GM12878 (cell line): ENCODE data around the gene ZBED5. TPM values are rescaled to one million over a fixed set of nuclear protein-coding genes. Genes with fewer than 3 reads are reported as not detected.

Source experiments
- ATAC-seq: fragments of 200-7000 bp; cut with Tn5 transposase; 3 replicates; pipeline ENCODE4 v1.9.1; 2020; ENCODE audit warnings: mild to moderate bottlenecking, moderate library complexity
- BruUV-seq: library from RNA; stranded (reverse); fragments of 400-500 nt; replicated peaks from 2 replicates; lab custom pipeline; 2021; lab: Mats Ljungman, UMichigan
- CTCF ChIA-PET: fragments of 300-600 bp; sonication (Branson Sonifier 250); formaldehyde crosslinking; extraction: SDS; loops from one replicate; lab custom pipeline; 2021; ENCODE audit warnings: inconsistent platforms; lab: Yijun Ruan, JAX
- POLR2A ChIA-PET: fragments of 350-600 bp; formaldehyde crosslinking; extraction: SDS; loops from one replicate; lab custom pipeline; 2021; ENCODE audit warnings: inconsistent platforms; lab: Charles Lee
- RAD21 ChIA-PET: fragments of 300-600 bp; sonication (Branson Sonifier 250); formaldehyde crosslinking; loops from one replicate; lab custom pipeline; 2023; ENCODE audit warnings: antibody characterized with exemption; ENCODE audit not compliant: unreplicated experiment; lab: Charles Lee
- SMC1A ChIA-PET: fragments of 300-600 bp; sonication (Branson Sonifier 250); formaldehyde crosslinking; loops from one replicate; lab custom pipeline; 2023; ENCODE audit not compliant: unreplicated experiment, uncharacterized antibody; lab: Charles Lee
- DNase-seq: peaks from one replicate; pipeline ENCODE4 v3.0.0-alpha.2; 2011; ENCODE audit warnings: low read depth, low spot score
- FAIRE-seq: peaks from 3 replicates; lab custom pipeline; 2011; peaks lifted over from hg19 to GRCh38; lab: Jason Lieb, UNC
- H2AFZ ChIP-seq: 2 replicates; pipeline ENCODE4 v1.6.0; 2011; ENCODE audit warnings: low read depth, low read length, control low read depth; ENCODE audit not compliant: control insufficient read depth
- H3K27ac ChIP-seq: 2 replicates; pipeline ENCODE4 v1.5.1; 2011; ENCODE audit warnings: control low read depth; ENCODE audit not compliant: control insufficient read depth, insufficient read depth
- H3K27me3 ChIP-seq, 2 experiments: replicated peaks in 1 of 2; 2 replicates each; pipeline versions ENCODE4 v1.6.0 to v1.6.1; 2011; ENCODE audit warnings: low read length in 1 of 2; ENCODE audit not compliant: control insufficient read depth in 2 of 2, insufficient read depth in 2 of 2
- H3K36me3 ChIP-seq, 2 experiments: 2 replicates each; pipeline ENCODE4 v1.5.1; 2011; ENCODE audit warnings: low read length in 1 of 2; ENCODE audit not compliant: control insufficient read depth in 2 of 2, insufficient read depth in 2 of 2
- H3K4me1 ChIP-seq: 2 replicates; pipeline ENCODE4 v1.6.1; 2011; ENCODE audit warnings: mild to moderate bottlenecking, low read length, moderate library complexity, mixed read lengths; ENCODE audit not compliant: control insufficient read depth, insufficient read depth
- H3K4me2 ChIP-seq: 2 replicates; pipeline ENCODE4 v1.6.0; 2011; ENCODE audit warnings: control low read depth; ENCODE audit not compliant: control insufficient read depth, insufficient read depth
- H3K4me3 ChIP-seq: fragments of 200-600 bp; sonication (generic); 2 replicates; pipeline ENCODE4 v1.5.1; 2016
- H3K79me2 ChIP-seq: 2 replicates; pipeline ENCODE4 v1.6.0; 2011; ENCODE audit warnings: low read length; ENCODE audit not compliant: control insufficient read depth, insufficient read depth
- H3K9ac ChIP-seq: 2 replicates; pipeline ENCODE4 v1.8.0; 2011; ENCODE audit warnings: low read length, control low read depth, mixed read lengths; ENCODE audit not compliant: control insufficient read depth, insufficient read depth
- H3K9me3 ChIP-seq: replicated peaks from 3 replicates; pipeline ENCODE4 v1.5.1; 2011; ENCODE audit warnings: mild to moderate bottlenecking, low read length; ENCODE audit not compliant: control insufficient read depth, insufficient read depth
- H4K20me1 ChIP-seq: 2 replicates; pipeline ENCODE4 v1.6.0; 2011; ENCODE audit not compliant: control insufficient read depth, insufficient read depth
- ASH2L ChIP-seq: fragments of 300-600, 200-600 bp; sonication (generic); IDR thresholded peaks from 2 replicates; pipeline ENCODE4 v1.6.1; 2017; ENCODE audit warnings: low read depth, mild to moderate bottlenecking, borderline replicate concordance
- CEBPB ChIP-seq, 2 experiments: fragments of 150-350 bp in 1 of 2; IDR thresholded peaks; 2 replicates each; pipeline ENCODE4 v1.6.1; 2012 to 2014; ENCODE audit warnings: low read depth in 2 of 2, low read length in 2 of 2, borderline replicate concordance in 1 of 2, inconsistent platforms in 1 of 2
- GABPA ChIP-seq: IDR thresholded peaks from 2 replicates; pipeline ENCODE4 v1.6.1; 2014; ENCODE audit warnings: antibody characterized with exemption, low read depth, mild to moderate bottlenecking, inconsistent platforms
- IKZF2 ChIP-seq, 2 experiments: fragments of 450-650 bp; IDR thresholded peaks; 2 replicates each; pipeline ENCODE4 v1.6.1; 2017; ENCODE audit warnings: mild to moderate bottlenecking in 2 of 2, moderate library complexity in 2 of 2
- IRF3 ChIP-seq: fragments of 450-650 bp; IDR thresholded peaks from 2 replicates; pipeline ENCODE4 v1.6.1; 2014; ENCODE audit warnings: mild to moderate bottlenecking
- IRF5 ChIP-seq: fragments of 450-650 bp; IDR thresholded peaks from 2 replicates; pipeline ENCODE4 v1.6.1; 2017; ENCODE audit warnings: borderline replicate concordance
- MTA2 ChIP-seq: fragments of 450-650 bp; IDR thresholded peaks from 2 replicates; pipeline ENCODE4 v1.6.1; 2016; ENCODE audit warnings: low read depth, mild to moderate bottlenecking, moderate library complexity
- PML ChIP-seq: IDR thresholded peaks from 2 replicates; pipeline ENCODE4 v1.6.1; 2012; ENCODE audit warnings: low read length, inconsistent platforms
- SIX5 ChIP-seq: IDR thresholded peaks from 2 replicates; pipeline ENCODE4 v1.6.1; 2011; ENCODE audit warnings: mild to moderate bottlenecking, low read depth, low read length, moderate library complexity; ENCODE audit not compliant: severe bottlenecking
- SMARCA5 ChIP-seq: fragments of 450-650 bp; IDR thresholded peaks from 2 replicates; pipeline ENCODE4 v1.6.1; 2017; ENCODE audit warnings: mild to moderate bottlenecking
- SREBF1 ChIP-seq: IDR thresholded peaks from 2 replicates; pipeline ENCODE4 v1.6.1; 2012; ENCODE audit warnings: mild to moderate bottlenecking, low read length
- SRF ChIP-seq, 2 experiments: IDR thresholded peaks; 2 replicates each; pipeline ENCODE4 v1.6.1; 2011; ENCODE audit warnings: low read depth in 2 of 2, low read length in 2 of 2, mild to moderate bottlenecking in 1 of 2, moderate library complexity in 1 of 2
- SUZ12 ChIP-seq: fragments of 200-600 bp; sonication (generic); IDR thresholded peaks from one replicate; pipeline ENCODE4 v1.6.1; 2018; ENCODE audit warnings: antibody characterized with exemption, mild to moderate bottlenecking; ENCODE audit not compliant: unreplicated experiment
- ZNF217 ChIP-seq: fragments of 450-650 bp; IDR thresholded peaks from 2 replicates; pipeline ENCODE4 v1.6.1; 2017; ENCODE audit warnings: antibody characterized with exemption, mild to moderate bottlenecking
- WGBS: methylation state at CpG from one replicate; pipeline ENCODE4 v1.1.6; 2016; ENCODE audit warnings: low lambda C conversion rate; ENCODE audit not compliant: insufficient replicate concordance, insufficient coverage; ENCODE audit errors: missing lambda C conversion rate; 5-methylcytosine and 5-hydroxymethylcytosine counted together
- in situ Hi-C: fragments of 300-500 bp; cut with MboI; formaldehyde crosslinking; loops from 9 replicates; pipeline ENCODE4 v1.14.3; 2018; ENCODE audit warnings: mixed read lengths
- intact Hi-C: fragments of 100-400 bp; cut with micrococcal nuclease; formaldehyde crosslinking; loops from one replicate; pipeline ENCODE4 v1.14.2; 2022; ENCODE audit not compliant: unreplicated experiment
- polyA plus RNA-seq, 11 experiments: library from polyadenylated mRNA; depleted of rRNA in 4 of 11; unstranded in 6 of 11; stranded (reverse) in 5 of 11; fragments of >200 nt; fragmentation: Nextera tagmentation in 4 of 11; fragmentation: Illumina TruSeq in 1 of 11; extraction: Ambion mirVana in 4 of 11; extraction: Trizol in 1 of 11; gene quantifications; 1 replicate in 1 of 11; 2 replicates in 10 of 11; pipeline versions ENCODE4 v1.2.1 to v1.2.3, GENCODE V29; 2011 to 2016; ENCODE audit warnings: inconsistent platforms in 2 of 11, missing spikeins in 2 of 11, low read depth in 1 of 11
- total RNA-seq, 4 experiments: library from RNA; depleted of rRNA in 3 of 4; stranded (reverse); fragments of >200 nt in 3 of 4; fragmentation: Illumina TruSeq in 1 of 4; extraction: Trizol in 1 of 4; gene quantifications; 2 replicates each; pipeline versions ENCODE4 v1.2.1 to v1.2.3, GENCODE V29; 2013 to 2021

ZBED5 gene
- total and polyA plus RNA-seq, 10 of the 15 experiments (the other 5 are each of a cell fraction or from before 2014, with no cell fraction given) = 27.3 to 86.8 (median 37.6) TPM

GRCh38 chr11:10828402-10828801, 29.5 kb downstream of the ZBED5 start:
- peaks cover 8% of the 10 kb centered on the region; the same call in 1 of the 2 replicates for H3K4me1 ChIP-seq
- SMC1A ChIA-PET = interaction anchor here (0.7 kb wide), 1 partner anchor 326 kb away, joined by 3 read pairs; no protein-coding TSS in a partner anchor
- WGBS = 73% methylated on average over 2 of the region's 2 CpGs
- H2AFZ ChIP-seq = no peak overlapping the region
- CTCF ChIA-PET = no interaction called here
- no peak overlapping the region for H3K4me3 ChIP-seq
- no peaks in the 10 kb centered on the region for H3K79me2 ChIP-seq
- no peak for FAIRE-seq
- no TSS peak for BruUV-seq
- in situ Hi-C loops = no loop called here
- H3K9ac ChIP-seq = no peak overlapping the region
- no peaks in the 10 kb centered on the region for H4K20me1 ChIP-seq
- no peaks in the 10 kb centered on the region for H3K27me3 ChIP-seq
- TF ChIP-seq SUZ12 (no peak), IRF5 (no peak), PML (no peak), IRF3 (no peak), ZNF217 (no peak), ASH2L (no peak), SREBF1 (no peak), IKZF2 (IDR thresholded peaks at IDR 0.05) (no peak), SIX5 (no peak), SRF (IDR thresholded peaks at IDR 0.05; ENCODE audit: low read depth in 2 of 2, low read length in 2 of 2) (no peak), CEBPB (IDR thresholded peaks at IDR 0.05; ENCODE audit: borderline replicate concordance in 1 of 2, low read depth in 2 of 2, low read length in 2 of 2) (no peak), MTA2 (no peak), SMARCA5 (no peak), GABPA (no peak)
- TF ChIP-seq, all 136 proteins: peak for 0
- Histone ChIP-seq H3K9me3 (no peaks in the 10 kb centered on the region), H3K4me2 (no peak overlapping the region), H3K27ac (no peak overlapping the region), H3K36me3 (no peaks in the 10 kb centered on the region)
- ATAC-seq = no peak
- ChIA-PET POLR2A (no interaction called here), RAD21 (interaction anchor here (1.4 kb wide), 1 partner anchor 19 kb away, joined by 3 read pairs; the partner anchor contains the start of gene EIF4G2)
- intact Hi-C loops = no loop called here
- no peak for DNase-seq
